AG04450 (cell line): Measurements from ENCODE around the gene LPCAT4. TPM values are rescaled to one million over a fixed set of nuclear protein-coding genes. Genes with fewer than 3 reads are reported as not detected.
A peak's percentile ranks its signal among the peaks of the same experiment; 100 is the strongest.
"Not testable (repeated sequence)": the region's sequence is repeated elsewhere in the genome, so short reads cannot be mapped to it uniquely, and the experiment has no call there.

Source experiments
- CTCF ChIA-PET: fragments of 300-600, 350-600 bp; formaldehyde crosslinking; extraction: SDS; loops from one replicate; lab custom pipeline; 2022; ENCODE audit warnings: antibody characterized with exemption, inconsistent platforms; lab: Charles Lee
- POLR2A ChIA-PET: fragments of 350-600 bp; formaldehyde crosslinking; extraction: SDS; loops from one replicate; lab custom pipeline; 2021; ENCODE audit warnings: antibody characterized with exemption, inconsistent platforms; lab: Yijun Ruan, JAX
- DNase-seq: peaks from one replicate; pipeline ENCODE4 v3.0.0-alpha.2; 2011; ENCODE audit warnings: low read depth, low spot score
- H3K27ac ChIP-seq: one replicate; pipeline ENCODE4 v1.5.1; 2012; ENCODE audit warnings: low read depth, low read length, control low read depth
- H3K27me3 ChIP-seq: one replicate; pipeline ENCODE4 v1.6.0; 2012; ENCODE audit warnings: low read length; ENCODE audit not compliant: control insufficient read depth, insufficient read depth
- H3K4me3 ChIP-seq: 2 replicates; pipeline ENCODE4 v1.5.1; 2011; ENCODE audit warnings: mild to moderate bottlenecking, low read depth, low read length, control low read depth
- H3K9me3 ChIP-seq: 2 replicates; pipeline ENCODE4 v1.5.1; 2012; ENCODE audit warnings: low read length; ENCODE audit not compliant: control insufficient read depth, insufficient read depth
- CTCF ChIP-seq: IDR thresholded peaks from 2 replicates; pipeline ENCODE4 v1.5.1; 2011; ENCODE audit warnings: low read depth, low read length, control low read depth, inconsistent platforms
- polyA plus RNA-seq: library from polyadenylated mRNA; depleted of rRNA; stranded (reverse); fragments of >200 nt; gene quantifications from 2 replicates; pipeline ENCODE4 v1.2.3, GENCODE V29; 2011

LPCAT4 gene
- polyA plus RNA-seq, 1 experiment, result 20.4 TPM

- Histone ChIP-seq H3K4me3 (peak within 1 kb of the TSS; percentile 99), H3K9me3 (no peaks in the 10 kb centered on the region; the same call in 1 of the 2 replicates), H3K27me3 (no peaks in the 10 kb centered on the region), H3K27ac (peak within 1 kb of the TSS; percentile 87)
- ChIA-PET CTCF (interaction anchor here (0.7 to 2.3 kb wide), 12 partner anchors 9 to 280 kb away, joined by 3 to 18 read pairs (median 7); partner anchors contain the start of gene LPCAT4), POLR2A (interaction anchor here (0.5 to 1.5 kb wide), 6 partner anchors 10 to 241 kb away, joined by 3 to 11 read pairs (median 4); partner anchors contain the start of genes GOLGA8A, GOLGA8B and LPCAT4)
- TF ChIP-seq CTCF, result peak; percentile 93
- DNase-seq, result peak; percentile 86
Measured at GRCh38 chr15:34342737-34343575, 24.0 kb downstream of the LPCAT4 start, which contains the start of the genes NOP10 and NUTM1. Gene NOP10 (minus strand): TSS chr15:34343136. CDS start chr15:34343073, 63 bp downstream. Gene NUTM1 (plus strand): TSS chr15:34343315. CDS start chr15:34343697, 382 bp downstream.

GRCh38 chr15:34342213-34342736 lies 24.7 kb downstream of the LPCAT4 start:
- Histone ChIP-seq H3K4me3 (peak overlapping the region; percentile 99), H3K27ac (peak overlapping the region; percentile 87)
- ChIA-PET POLR2A (interaction anchor here (0.5 to 1.5 kb wide), 6 partner anchors 11 to 241 kb away, joined by 3 to 11 read pairs (median 4); partner anchors contain the start of genes GOLGA8A, GOLGA8B and LPCAT4), CTCF (interaction anchor here (0.7 to 2.3 kb wide), 11 partner anchors 9 to 263 kb away, joined by 3 to 18 read pairs (median 7); partner anchors contain the start of gene LPCAT4)
- H3K27me3 ChIP-seq, H3K9me3 ChIP-seq, DNase-seq: not testable (repeated sequence)

GRCh38 chr15:34341381-34342212 lies 25.4 kb downstream of the LPCAT4 start:
- ChIA-PET CTCF (interaction anchor here (1.7 kb wide), 1 partner anchor 16 kb away, joined by 4 read pairs; no protein-coding TSS in a partner anchor), POLR2A (no interaction called here)
- Histone ChIP-seq H3K27ac (no peak overlapping the region), H3K9me3 (no peaks in the 10 kb centered on the region; the same call in 1 of the 2 replicates), H3K4me3 (peak overlapping the region; percentile 99), H3K27me3 (no peaks in the 10 kb centered on the region)
- no peak for TF ChIP-seq CTCF
- DNase-seq, result no peak

- CTCF ChIA-PET, result interaction anchor here (0.9 to 1.3 kb wide), 2 partner anchors 27 to 99 kb away, joined by 3 to 4 read pairs; partner anchors contain the start of gene LPCAT4
- no peak for TF ChIP-seq CTCF
- no peak for DNase-seq
- no peaks in the 10 kb centered on the region; the same call in 1 of the 2 replicates for H3K9me3 ChIP-seq
- H3K27me3 ChIP-seq, result no peaks in the 10 kb centered on the region
- POLR2A ChIA-PET, result no interaction called here
- no peak overlapping the region for H3K27ac ChIP-seq
- no peak overlapping the region for H3K4me3 ChIP-seq
Measured at GRCh38 chr15:34339946-34340345, 27.1 kb downstream of the LPCAT4 start.
